Heart right ventricle (tissue), 16 donors: ENCODE data around the gene GPR107. TPM values are rescaled to one million over a fixed set of nuclear protein-coding genes. Genes with fewer than 3 reads are reported as not detected.

Experiments used
- ATAC-seq, 8 donors: fragments of 200-7000 bp; cut with Tn5 transposase; one replicate each; pipeline ENCODE4 v1.9.1; 2020; ENCODE audit warnings: mild to moderate bottlenecking in 8 of 8, moderate library complexity in 8 of 8, moderate number of reproducible peaks in 1 of 8
- DNase-seq, 2 donors: peaks; one replicate each; pipeline ENCODE4 v3.0.0-alpha.2; 2020
- H3K27ac ChIP-seq, 10 donors: fragments of 200-600 bp; sonication (generic) in 2 of 10; one replicate each; pipeline versions ENCODE4 v1.5.0 to v1.8.0; 2020 to 2022; ENCODE audit warnings: mild to moderate bottlenecking in 3 of 10
- H3K27me3 ChIP-seq, 7 donors: fragments of 200-600 bp; one replicate each; pipeline ENCODE4 v1.8.0; 2021 to 2022; ENCODE audit warnings: mild to moderate bottlenecking in 2 of 7
- H3K36me3 ChIP-seq, 9 donors: fragments of 200-600 bp; sonication (generic) in 1 of 9; one replicate each; pipeline versions ENCODE4 v1.5.0 to v1.8.0; 2020 to 2022; ENCODE audit warnings: mild to moderate bottlenecking in 2 of 9
- H3K4me1 ChIP-seq, 9 donors: fragments of 200-600 bp; sonication (generic) in 1 of 9; one replicate each; pipeline versions ENCODE4 v1.5.0 to v1.8.0; 2020 to 2022; ENCODE audit warnings: mild to moderate bottlenecking in 4 of 9
- H3K4me3 ChIP-seq, 10 donors: fragments of 200-600 bp; sonication (generic) in 2 of 10; one replicate each; pipeline versions ENCODE4 v1.5.0 to v1.8.0; 2020 to 2022; ENCODE audit warnings: mild to moderate bottlenecking in 7 of 10, moderate library complexity in 2 of 10
- H3K9me3 ChIP-seq, 11 donors: fragments of 200-600 bp in 10 of 11; sonication (generic) in 2 of 11; one replicate each; pipeline versions ENCODE4 v1.5.0 to v1.8.0; 2013 to 2022; ENCODE audit warnings: mild to moderate bottlenecking in 2 of 11, control low read depth in 1 of 11, moderate library complexity in 1 of 11
- CTCF ChIP-seq, 9 donors: fragments of 200-600 bp; sonication (generic) in 2 of 9; IDR thresholded peaks; one replicate each; pipeline versions ENCODE4 v1.5.0 to v1.8.0; 2021 to 2022; ENCODE audit warnings: antibody characterized with exemption in 9 of 9, mild to moderate bottlenecking in 5 of 9, moderate library complexity in 1 of 9
- WGBS, 2 donors: extraction: QIAGEN DNeasy Blood & Tissue Kit; methylation state at CpG; one replicate each; pipeline ENCODE4 v1.1.7; 2013; ENCODE audit warnings: inconsistent platforms in 1 of 2; 5-methylcytosine and 5-hydroxymethylcytosine counted together
- intact Hi-C, 10 donors: fragments of 100-400 bp; cut with DNase I; formaldehyde crosslinking; loops; one replicate each; pipeline versions ENCODE4 v1.11.1 to v1.14.2; 2022
- polyA plus RNA-seq, 2 donors: library from polyadenylated mRNA; stranded (reverse); fragments of 200-250 nt; gene quantifications; one replicate each; pipeline ENCODE4 v1.2.3, GENCODE V29; 2013
- total RNA-seq, 10 donors: library from RNA; stranded (reverse); fragmentation: NEBNext Ultra II Directional in 3 of 10; extraction: Animal tissue kit (Norgen Biotek cat#: 25700) in 3 of 10; gene quantifications; one replicate each; pipeline versions ENCODE4 v1.2.1 to v1.2.4, GENCODE V29; 2021 to 2023
- donor health status: Arrhythmogenic right ventricular cardiomyopathy.
- donor health status: ischemic (EF 13 %, LVEDD 7.1; RV severe dilation, severe dysfunction).
- donor health status: healthy with polysubstance abuse.
- donor health status: DM: no; HTN: yes; CAD: no.
- donor health status: DM: no; HTN: no; CAD: no.
- donor health status: ischemic (EF 25% LVEDD 6.9; RV normal size, moderate dysfunction).
- donor health status: ischemic (EF 25% LVEDD 5.7; RV mildly dilated, moderate dysfunction).
- donor health status: healthy.
- donor health status: DM: yes; HTN: yes; CAD: no.
- donor health status: Ischemic cardiomyopathy.
- donor health status: ischemic (EF 35%, LVEDD 5.7; RV mildly dilated, moderate dysfunction).
- donor health status: nonischemic (EF 11% LVEDD 7.7; RV severe dilation, severe dysfunction).
- donor health status: DM: yes; HTN: yes; CAD: no.
- donor health status: PGD.
- donor health status: ischemic (EF 29% LVEDD 5.4; RV normal size, mild dysfunction).
- donor health status: nonischemic (EF 23%, LVEDD 6.1; RV moderate dilation, normal function).

GPR107 gene
- total and polyA plus RNA-seq, 12 donors, result 6.7 to 35.6 (median 23.9) TPM

GRCh38 chr9:130185017-130185416 is 131.3 kb downstream of the GPR107 start:
- Histone ChIP-seq H3K9me3 (no peaks in the 10 kb centered on the region), H3K27me3 (no peaks in the 10 kb centered on the region), H3K4me3 (peak overlapping the region in 1 of 10 donors; percentile 8), H3K27ac (peak overlapping the region in 3 of 10 donors; percentile 41 to 66 (median 51)), H3K36me3 (no peaks in the 10 kb centered on the region), H3K4me1 (peaks cover 5 to 40% (median 17%) of the 10 kb centered on the region in 9 donors)
- ATAC-seq, result no peak
- TF ChIP-seq CTCF (IDR thresholded peaks at IDR 0.05), result no peak
- no peak for DNase-seq
- WGBS, 2 donors, result 63 to 69% methylated on average over 15 of the region's 15 CpGs
- intact Hi-C loops, result loop anchor here in 1 of 10 donors (5.0 kb wide), 1 partner anchor 43 kb away; no protein-coding TSS in a partner anchor

- 39 to 44% methylated on average over 17 of the region's 17 CpGs for WGBS, 2 donors
- Histone ChIP-seq H3K9me3 (no peaks in the 10 kb centered on the region), H3K36me3 (no peaks in the 10 kb centered on the region), H3K27ac (peak overlapping the region in 5 of 10 donors; percentile 22 to 66 (median 47)), H3K4me3 (peak overlapping the region in 1 of 10 donors; percentile 8), H3K4me1 (peaks cover 5 to 40% (median 17%) of the 10 kb centered on the region in 9 donors), H3K27me3 (no peaks in the 10 kb centered on the region)
- TF ChIP-seq CTCF (IDR thresholded peaks at IDR 0.05), result no peak
- no peak for DNase-seq
- ATAC-seq, result peak in 2 of 8 donors; percentile 38 to 41
- intact Hi-C loops, result loop anchor here in 1 of 10 donors (5.0 kb wide), 1 partner anchor 43 kb away; no protein-coding TSS in a partner anchor
Measured at GRCh38 chr9:130185490-130186031, 131.9 kb downstream of the GPR107 start.

GRCh38 chr9:130186051-130186450 is 132.3 kb downstream of the GPR107 start:
- H3K9me3 ChIP-seq, result no peaks in the 10 kb centered on the region
- no peaks in the 10 kb centered on the region for H3K27me3 ChIP-seq
- no peaks in the 10 kb centered on the region for H3K36me3 ChIP-seq
- peak overlapping the region in 4 of 10 donors; percentile 41 to 66 (median 49) for H3K27ac ChIP-seq
- intact Hi-C loops, result loop anchor here in 1 of 10 donors (5.0 kb wide), 1 partner anchor 44 kb away; no protein-coding TSS in a partner anchor
- 58 to 61% methylated on average over 6 of the region's 6 CpGs for WGBS, 2 donors
- DNase-seq, result no peak
- H3K4me1 ChIP-seq, result peaks cover 5 to 40% (median 17%) of the 10 kb centered on the region in 9 donors
- ATAC-seq, result no peak
- H3K4me3 ChIP-seq, result peak overlapping the region in 1 of 10 donors; percentile 8
- no peak for TF ChIP-seq CTCF (IDR thresholded peaks at IDR 0.05)

GRCh38 chr9:130186839-130187522 is 133.3 kb downstream of the GPR107 start:
- Histone ChIP-seq H3K27ac (peak overlapping the region in 3 of 10 donors; percentile 25 to 53 (median 47)), H3K4me1 (peaks cover 5 to 40% (median 17%) of the 10 kb centered on the region in 9 donors), H3K9me3 (no peaks in the 10 kb centered on the region), H3K4me3 (peak overlapping the region in 5 of 10 donors; percentile 19 to 32 (median 30)), H3K27me3 (no peaks in the 10 kb centered on the region), H3K36me3 (no peaks in the 10 kb centered on the region)
- ATAC-seq (peak; percentile 40 to 84 (median 72)), DNase-seq (no peak)
- 80 to 81% methylated on average over 25 of the region's 25 CpGs for WGBS, 2 donors
- no peak for TF ChIP-seq CTCF (IDR thresholded peaks at IDR 0.05)
- intact Hi-C loops, result loop anchor here in 1 of 10 donors (5.0 kb wide), 1 partner anchor 45 kb away; no protein-coding TSS in a partner anchor
